GM23338 (cell line): ENCODE data around the gene ARHGAP10. TPM values are rescaled to one million over a fixed set of nuclear protein-coding genes. Genes with fewer than 3 reads are reported as not detected.
A peak's percentile ranks its signal among the peaks of the same experiment; 100 is the strongest.

Experiments used
- ATAC-seq: fragments of 200-7000 bp; cut with Tn5 transposase; 3 replicates; pipeline ENCODE4 v1.9.1; 2020
- DNase-seq: peaks from one replicate; pipeline ENCODE4 v3.0.0-alpha.2; 2015; ENCODE audit warnings: low spot score
- H2AFZ ChIP-seq: fragments of 200-600 bp; sonication (generic); 2 replicates; pipeline ENCODE4 v1.8.0; 2016; ENCODE audit warnings: antibody characterized with exemption, mild to moderate bottlenecking, moderate library complexity
- H3F3A ChIP-seq: fragments of 200-600 bp; sonication (generic); replicated peaks from 2 replicates; pipeline ENCODE4 v1.8.0; 2017; ENCODE audit warnings: antibody characterized with exemption, mixed run types, low read depth
- H3K27ac ChIP-seq: fragments of 200-600 bp; sonication (generic); 2 replicates; pipeline ENCODE4 v1.6.1; 2016; ENCODE audit warnings: low read depth
- H3K27me3 ChIP-seq: fragments of 200-600 bp; sonication (generic); 2 replicates; pipeline ENCODE4 v1.8.0; 2016; ENCODE audit warnings: mild to moderate bottlenecking, mixed run types, moderate library complexity; ENCODE audit not compliant: insufficient read depth
- H3K36me3 ChIP-seq: fragments of 200-600 bp; sonication (generic); 2 replicates; pipeline ENCODE4 v1.8.0; 2016; ENCODE audit warnings: mild to moderate bottlenecking; ENCODE audit not compliant: insufficient read depth
- H3K4me1 ChIP-seq: fragments of 200-600 bp; sonication (generic); 2 replicates; pipeline ENCODE4 v1.8.0; 2016; ENCODE audit warnings: mild to moderate bottlenecking, moderate library complexity; ENCODE audit not compliant: insufficient read depth
- H3K4me2 ChIP-seq: fragments of 200-600 bp; sonication (generic); 2 replicates; pipeline ENCODE4 v1.7.1; 2017; ENCODE audit warnings: mixed run types
- H3K4me3 ChIP-seq: fragments of 200-600 bp; sonication (generic); 2 replicates; pipeline ENCODE4 v1.6.1; 2016; ENCODE audit warnings: mixed run types
- H3K79me2 ChIP-seq: fragments of 200-600 bp; sonication (generic); replicated peaks from 2 replicates; pipeline ENCODE4 v1.8.0; 2017; ENCODE audit warnings: mild to moderate bottlenecking; ENCODE audit not compliant: insufficient read depth
- H3K9me2 ChIP-seq: fragments of 200-600 bp; sonication (generic); 2 replicates; pipeline ENCODE4 v1.8.0; 2017; ENCODE audit not compliant: insufficient read depth
- H4K20me1 ChIP-seq: fragments of 200-600 bp; sonication (generic); replicated peaks from 2 replicates; pipeline ENCODE4 v1.8.0; 2017; ENCODE audit warnings: mild to moderate bottlenecking; ENCODE audit not compliant: insufficient read depth
- H3K27ac Mint-ChIP-seq: 2 replicates; pipeline ENCODE4 v1.8.0; 2020; ENCODE audit warnings: inconsistent platforms, mild to moderate bottlenecking, moderate library complexity, mixed read lengths
- H3K27me3 Mint-ChIP-seq: 3 replicates; pipeline ENCODE4 v1.8.0; 2022; ENCODE audit warnings: low read depth, mild to moderate bottlenecking, moderate library complexity, mixed read lengths, inconsistent platforms; ENCODE audit not compliant: insufficient read depth, poor library complexity
- H3K36me3 Mint-ChIP-seq: 3 replicates; pipeline ENCODE4 v1.8.0; 2021; ENCODE audit warnings: low read depth, mild to moderate bottlenecking, inconsistent platforms, moderate library complexity, mixed read lengths
- H3K4me1 Mint-ChIP-seq: 3 replicates; pipeline ENCODE4 v1.8.0; 2020; ENCODE audit warnings: mild to moderate bottlenecking, inconsistent platforms, mixed read lengths
- H3K4me3 Mint-ChIP-seq: 3 replicates; pipeline ENCODE4 v1.8.0; 2021; ENCODE audit warnings: moderate library complexity, mild to moderate bottlenecking, inconsistent platforms, mixed read lengths
- H3K9me3 Mint-ChIP-seq: 3 replicates; pipeline ENCODE4 v1.8.0; 2020; ENCODE audit warnings: moderate library complexity, mild to moderate bottlenecking, inconsistent platforms, mixed read lengths
- NANOG ChIP-seq: IDR thresholded peaks from 2 replicates; pipeline ENCODE4 v1.6.1; 2016; ENCODE audit warnings: antibody characterized with exemption, borderline replicate concordance
- POLR2AphosphoS5 ChIP-seq: IDR thresholded peaks from 2 replicates; pipeline ENCODE4 v1.6.1; 2016; ENCODE audit warnings: antibody characterized with exemption, low read depth
- STAT1 ChIP-seq: IDR thresholded peaks from one replicate; pipeline ENCODE4 v1.6.1; 2016; ENCODE audit warnings: antibody characterized with exemption; ENCODE audit not compliant: unreplicated experiment
- ZNF114 ChIP-seq: fragments of 250-450 bp; sonication (Bioruptor Pico); IDR thresholded peaks from 2 replicates; pipeline ENCODE4 v1.5.0; 2020; ENCODE audit warnings: mild to moderate bottlenecking, moderate library complexity
- ZNF331 ChIP-seq: fragments of 250-450 bp; sonication (Bioruptor Pico); IDR thresholded peaks from 2 replicates; pipeline ENCODE4 v1.5.0; 2020; ENCODE audit warnings: low read depth, mild to moderate bottlenecking, moderate library complexity
- polyA plus RNA-seq: library from polyadenylated mRNA; unstranded; fragments of >200 nt; fragmentation: Nextera tagmentation; extraction: Ambion mirVana; gene quantifications from 2 replicates; pipeline ENCODE4 v1.2.1, GENCODE V29; 2016
- total RNA-seq: library from RNA; depleted of rRNA; stranded (reverse); fragments of >200 nt; shearing (Covaris generic); gene quantifications from 2 replicates; pipeline ENCODE4 v1.2.3, GENCODE V29; 2014
- TF ChIP-seq, protein P1 (sequence below), 2 experiments: fragments of 200-600 bp in 1 of 2; sonication (generic) in 1 of 2; conservative IDR thresholded peaks; 2 replicates each; pipeline versions ENCODE4 v1.5.1 to v1.6.1; 2016 to 2017; ENCODE audit warnings: antibody characterized with exemption in 2 of 2, low read depth in 2 of 2, mild to moderate bottlenecking in 2 of 2, moderate library complexity in 1 of 2

Gene ARHGAP10
- total and polyA plus RNA-seq, 2 experiments from 2014 or later = 5.1 to 6.3 TPM

DNA sequence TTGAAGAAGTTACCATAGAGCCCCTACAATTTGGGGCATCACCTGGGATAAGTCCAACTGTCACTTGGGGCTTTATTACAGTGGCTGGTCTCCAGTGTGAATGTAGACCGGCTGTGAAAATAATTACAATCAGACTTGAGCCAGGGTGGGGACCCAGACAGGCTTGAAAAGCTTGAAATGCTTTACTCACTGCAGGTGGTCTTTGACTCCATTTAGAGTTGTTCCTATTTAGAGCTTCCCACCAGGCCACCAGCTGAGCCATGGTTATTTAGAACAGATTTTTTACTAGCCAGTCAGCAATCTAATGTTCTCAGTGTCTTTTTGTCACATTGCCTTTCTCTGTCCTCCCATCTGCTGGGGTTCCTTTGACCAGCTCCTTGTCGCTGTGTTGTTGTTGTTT, 5.7 kb downstream of the ARHGAP10 start:
- H3K36me3 Mint-ChIP-seq = no peaks in the 10 kb centered on the region
- TF ChIP-seq STAT1 (no peak), ZNF331 (CRISPR knock-in tag) (no peak), ZNF114 (CRISPR knock-in tag) (no peak), NANOG (peak; percentile 27; the same call in 1 of the 2 replicates)
- TF ChIP-seq, protein P1, sequence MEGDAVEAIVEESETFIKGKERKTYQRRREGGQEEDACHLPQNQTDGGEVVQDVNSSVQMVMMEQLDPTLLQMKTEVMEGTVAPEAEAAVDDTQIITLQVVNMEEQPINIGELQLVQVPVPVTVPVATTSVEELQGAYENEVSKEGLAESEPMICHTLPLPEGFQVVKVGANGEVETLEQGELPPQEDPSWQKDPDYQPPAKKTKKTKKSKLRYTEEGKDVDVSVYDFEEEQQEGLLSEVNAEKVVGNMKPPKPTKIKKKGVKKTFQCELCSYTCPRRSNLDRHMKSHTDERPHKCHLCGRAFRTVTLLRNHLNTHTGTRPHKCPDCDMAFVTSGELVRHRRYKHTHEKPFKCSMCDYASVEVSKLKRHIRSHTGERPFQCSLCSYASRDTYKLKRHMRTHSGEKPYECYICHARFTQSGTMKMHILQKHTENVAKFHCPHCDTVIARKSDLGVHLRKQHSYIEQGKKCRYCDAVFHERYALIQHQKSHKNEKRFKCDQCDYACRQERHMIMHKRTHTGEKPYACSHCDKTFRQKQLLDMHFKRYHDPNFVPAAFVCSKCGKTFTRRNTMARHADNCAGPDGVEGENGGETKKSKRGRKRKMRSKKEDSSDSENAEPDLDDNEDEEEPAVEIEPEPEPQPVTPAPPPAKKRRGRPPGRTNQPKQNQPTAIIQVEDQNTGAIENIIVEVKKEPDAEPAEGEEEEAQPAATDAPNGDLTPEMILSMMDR (conservative IDR thresholded peaks at IDR 0.05; ENCODE audit: low read depth in 2 of 2) = no peak
- H3K27ac ChIP-seq = no peak overlapping the region

DNA sequence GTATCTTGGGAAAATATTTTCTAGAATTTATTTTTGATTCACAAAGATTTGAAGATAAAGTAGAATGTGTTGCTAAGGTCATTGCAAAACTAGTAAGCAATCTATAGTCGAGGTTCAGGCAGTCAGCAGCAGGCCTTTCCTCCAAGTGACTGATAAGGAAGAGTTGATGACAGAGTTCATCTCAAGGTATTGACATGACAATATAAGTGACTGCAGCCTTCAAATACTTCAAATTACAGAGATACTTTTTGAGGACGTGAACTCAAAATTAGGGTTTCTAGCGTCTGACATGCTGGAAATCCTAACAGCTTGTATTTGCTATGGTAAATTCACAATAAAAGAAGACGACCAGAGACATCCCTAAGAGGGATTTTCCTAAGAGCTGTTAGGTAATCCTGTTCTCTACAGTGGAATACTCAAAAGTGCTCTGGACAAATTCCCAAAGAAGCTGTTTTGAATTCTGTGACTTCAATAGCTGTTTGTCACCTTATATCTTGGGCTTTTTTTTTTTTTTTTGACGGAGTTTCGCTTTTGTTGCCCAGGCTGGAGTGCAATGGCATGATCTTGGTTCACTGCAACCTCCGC, 7.4 kb downstream of the ARHGAP10 start:
- H3F3A ChIP-seq = no peaks in the 10 kb centered on the region
- H4K20me1 ChIP-seq = no peaks in the 10 kb centered on the region
- H3K36me3 ChIP-seq = no peaks in the 10 kb centered on the region
- H3K27ac ChIP-seq = no peak overlapping the region
- peaks cover 20% of the 10 kb centered on the region for H3K27me3 ChIP-seq
- H3K79me2 ChIP-seq = no peaks in the 10 kb centered on the region
- no peak overlapping the region for H2AFZ ChIP-seq
- no peak overlapping the region for H3K4me3 ChIP-seq
- TF ChIP-seq POLR2AphosphoS5 (no peak), NANOG (0 out of 2 replicates have a peak, but pooled peaks have one; percentile 23)
- Mint-ChIP-seq H3K4me3 (no peak overlapping the region), H3K4me1 (peaks cover 40% of the 10 kb centered on the region), H3K9me3 (no peaks in the 10 kb centered on the region), H3K27ac (no peak overlapping the region), H3K27me3 (peaks cover 2% of the 10 kb centered on the region), H3K36me3 (no peaks in the 10 kb centered on the region)
- H3K4me2 ChIP-seq = no peak overlapping the region
- no peaks in the 10 kb centered on the region for H3K9me2 ChIP-seq
- H3K4me1 ChIP-seq = peaks cover 35% of the 10 kb centered on the region
- ATAC-seq = no peak
- peak; percentile 51 for DNase-seq

More for the DNA sequence above, 5.7 kb downstream of the ARHGAP10 start:
- H3K4me1 ChIP-seq = peaks cover 42% of the 10 kb centered on the region
- peaks cover 38% of the 10 kb centered on the region for H3K27me3 ChIP-seq
- no peaks in the 10 kb centered on the region for H3K9me2 ChIP-seq
- no peaks in the 10 kb centered on the region for H3K9me3 Mint-ChIP-seq
- no peak overlapping the region for H2AFZ ChIP-seq
- H3K27ac Mint-ChIP-seq = no peak overlapping the region
- H3K4me3 Mint-ChIP-seq = no peak overlapping the region
- no peak overlapping the region for H3K4me3 ChIP-seq
- H3K79me2 ChIP-seq = no peaks in the 10 kb centered on the region
- H3K4me2 ChIP-seq = 0 out of 2 replicates have a peak overlapping the region, but pooled peaks have one; percentile 34
- no peaks in the 10 kb centered on the region for H3K36me3 ChIP-seq
- H3K27me3 Mint-ChIP-seq = peaks cover 16% of the 10 kb centered on the region
- ATAC-seq = peak; percentile 64
- DNase-seq = peak; percentile 84
- H3K4me1 Mint-ChIP-seq = peaks cover 47% of the 10 kb centered on the region
- peaks cover 3% of the 10 kb centered on the region; the same call in 1 of the 2 replicates for H3F3A ChIP-seq
- no peaks in the 10 kb centered on the region for H4K20me1 ChIP-seq

DNA sequence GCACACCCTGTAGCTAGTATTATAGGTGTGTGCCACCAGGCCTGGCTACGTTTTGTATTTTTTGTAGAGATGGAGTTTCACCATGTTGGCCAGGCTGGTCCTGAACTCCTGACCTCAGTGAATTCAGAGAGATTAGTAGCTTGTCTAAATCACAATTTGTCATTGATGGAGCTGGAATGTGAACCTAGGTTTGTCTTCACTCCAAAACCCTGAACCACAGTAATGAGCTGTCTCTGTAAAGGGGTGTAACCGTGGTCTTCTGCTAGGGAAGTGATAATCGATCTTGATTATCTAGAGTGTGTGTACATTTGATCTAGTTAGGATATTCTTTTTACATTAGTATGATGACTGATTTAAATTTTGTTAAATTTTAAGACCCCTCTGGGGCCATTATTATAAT, 8.3 kb downstream of the ARHGAP10 start:
- Histone ChIP-seq H3K9me2 (no peaks in the 10 kb centered on the region), H3K4me1 (peaks cover 36% of the 10 kb centered on the region), H2AFZ (no peak overlapping the region), H3F3A (no peaks in the 10 kb centered on the region), H3K27me3 (peaks cover 12% of the 10 kb centered on the region), H3K27ac (no peak overlapping the region), H3K79me2 (no peaks in the 10 kb centered on the region), H4K20me1 (no peaks in the 10 kb centered on the region), H3K4me2 (no peak overlapping the region), H3K4me3 (no peak overlapping the region), H3K36me3 (no peaks in the 10 kb centered on the region)
- DNase-seq = no peak
- H3K9me3 Mint-ChIP-seq = no peaks in the 10 kb centered on the region
- TF ChIP-seq, protein P1 (conservative IDR thresholded peaks at IDR 0.05; ENCODE audit: low read depth in 2 of 2) = no peak
- TF ChIP-seq STAT1 (no peak), ZNF331 (CRISPR knock-in tag) (no peak)
- H3K36me3 Mint-ChIP-seq = no peaks in the 10 kb centered on the region
- peaks cover 2% of the 10 kb centered on the region for H3K27me3 Mint-ChIP-seq
- H3K4me1 Mint-ChIP-seq = peaks cover 42% of the 10 kb centered on the region
- no peak for ATAC-seq
- no peak overlapping the region for H3K4me3 Mint-ChIP-seq
- H3K27ac Mint-ChIP-seq = no peak overlapping the region
